Liver (tissue), 9 donors: ENCODE data around the gene RNF182. TPM values are rescaled to one million over a fixed set of nuclear protein-coding genes. Genes with fewer than 3 reads are reported as not detected.

ENCODE experiments used
- DNase-seq: peaks from one replicate; pipeline ENCODE4 v3.0.0-alpha.2; 2017; ENCODE audit warnings: low spot score
- H3K27ac ChIP-seq, 2 donors: one replicate each; pipeline ENCODE4 v1.7.0; 2013; ENCODE audit warnings: inconsistent platforms in 2 of 2, low read length in 2 of 2, control low read depth in 1 of 2, low read depth in 1 of 2, mild to moderate bottlenecking in 1 of 2
- H3K27me3 ChIP-seq, 4 donors: one replicate each; pipeline versions ENCODE4 v1.6.1 to v1.7.0; 2013; ENCODE audit warnings: low read length in 3 of 4, inconsistent platforms in 1 of 4, mild to moderate bottlenecking in 1 of 4, moderate library complexity in 1 of 4; ENCODE audit not compliant: control insufficient read depth in 4 of 4, insufficient read depth in 4 of 4
- H3K36me3 ChIP-seq, 4 donors: one replicate each; pipeline versions ENCODE4 v1.6.1 to v1.7.0; 2013; ENCODE audit warnings: low read length in 3 of 4, mild to moderate bottlenecking in 3 of 4, low read depth in 1 of 4, moderate library complexity in 1 of 4; ENCODE audit not compliant: control insufficient read depth in 4 of 4, insufficient read depth in 3 of 4
- H3K4me1 ChIP-seq, 4 donors: one replicate each; pipeline versions ENCODE4 v1.6.1 to v1.7.0; 2013; ENCODE audit warnings: low read length in 3 of 4, mild to moderate bottlenecking in 3 of 4, moderate library complexity in 1 of 4; ENCODE audit not compliant: control insufficient read depth in 4 of 4, insufficient read depth in 4 of 4
- H3K4me3 ChIP-seq, 3 donors: one replicate each; pipeline versions ENCODE4 v1.6.1 to v1.7.0; 2013; ENCODE audit warnings: low read length in 3 of 3, control low read depth in 1 of 3, low read depth in 1 of 3, mild to moderate bottlenecking in 1 of 3
- H3K9ac ChIP-seq, 2 donors: one replicate each; pipeline ENCODE4 v1.7.0; 2013; ENCODE audit warnings: low read length in 2 of 2, mild to moderate bottlenecking in 2 of 2, moderate library complexity in 2 of 2, control low read depth in 1 of 2, low read depth in 1 of 2
- H3K9me3 ChIP-seq, 4 donors: one replicate each; pipeline versions ENCODE4 v1.6.1 to v1.7.0; 2013; ENCODE audit warnings: low read length in 3 of 4; ENCODE audit not compliant: control insufficient read depth in 4 of 4
- ATF3 ChIP-seq: IDR thresholded peaks from 2 replicates; pipeline ENCODE4 v1.6.1; 2016; ENCODE audit warnings: antibody characterized with exemption
- CTCF ChIP-seq: fragments of 150-350 bp; IDR thresholded peaks from 2 replicates; pipeline ENCODE4 v1.5.1; 2017; ENCODE audit warnings: improper control_type of control experiment, low read depth, low read length; ENCODE audit not compliant: missing input control
- EGR1 ChIP-seq, 2 donors: IDR thresholded peaks; 2 replicates each; pipeline ENCODE4 v1.6.1; 2016 to 2018; ENCODE audit warnings: antibody characterized with exemption in 2 of 2, low read depth in 2 of 2
- FOXA1 ChIP-seq: IDR thresholded peaks from 2 replicates; pipeline ENCODE4 v1.6.1; 2016; ENCODE audit warnings: antibody characterized with exemption
- FOXA2 ChIP-seq: IDR thresholded peaks from 2 replicates; pipeline ENCODE4 v1.6.1; 2016; ENCODE audit warnings: antibody characterized with exemption
- GABPA ChIP-seq, 2 donors: IDR thresholded peaks in 1 of 2; conservative IDR thresholded peaks in 1 of 2; 2 replicates each; pipeline ENCODE4 v1.6.1; 2016; ENCODE audit warnings: antibody characterized with exemption in 2 of 2, mild to moderate bottlenecking in 1 of 2, moderate library complexity in 1 of 2
- HNF4A ChIP-seq, 2 donors: conservative IDR thresholded peaks; 2 replicates each; pipeline ENCODE4 v1.6.1; 2016; ENCODE audit warnings: antibody characterized with exemption in 2 of 2, mild to moderate bottlenecking in 2 of 2
- HNF4G ChIP-seq: IDR thresholded peaks from 2 replicates; pipeline ENCODE4 v1.6.1; 2016; ENCODE audit warnings: antibody characterized with exemption
- JUND ChIP-seq, 2 donors: IDR thresholded peaks; 2 replicates each; pipeline ENCODE4 v1.6.1; 2016; ENCODE audit warnings: antibody characterized with exemption in 2 of 2
- NR2F2 ChIP-seq: IDR thresholded peaks from 2 replicates; pipeline ENCODE4 v1.6.1; 2016; ENCODE audit warnings: antibody characterized with exemption
- RAD21 ChIP-seq, 2 donors: IDR thresholded peaks; 2 replicates each; pipeline ENCODE4 v1.6.1; 2016; ENCODE audit warnings: antibody characterized with exemption in 2 of 2, mild to moderate bottlenecking in 2 of 2
- REST ChIP-seq: IDR thresholded peaks from 2 replicates; pipeline ENCODE4 v1.6.1; 2016; ENCODE audit warnings: antibody characterized with exemption, mild to moderate bottlenecking
- RXRA ChIP-seq, 2 donors: IDR thresholded peaks; 2 replicates each; pipeline ENCODE4 v1.6.1; 2017 to 2018; ENCODE audit warnings: antibody characterized with exemption in 2 of 2, mild to moderate bottlenecking in 1 of 2
- SP1 ChIP-seq: IDR thresholded peaks from 2 replicates; pipeline ENCODE4 v1.6.1; 2018; ENCODE audit warnings: antibody characterized with exemption, mild to moderate bottlenecking
- TAF1 ChIP-seq: conservative IDR thresholded peaks from 2 replicates; pipeline ENCODE4 v1.6.1; 2016; ENCODE audit warnings: antibody characterized with exemption, mild to moderate bottlenecking
- YY1 ChIP-seq: IDR thresholded peaks from 2 replicates; pipeline ENCODE4 v1.6.1; 2016; ENCODE audit warnings: antibody characterized with exemption, mild to moderate bottlenecking
- ZBTB33 ChIP-seq: IDR thresholded peaks from 2 replicates; pipeline ENCODE4 v1.6.1; 2016; ENCODE audit warnings: antibody characterized with exemption
- WGBS: extraction: QIAGEN DNeasy Blood & Tissue Kit; methylation state at CpG from one replicate; pipeline ENCODE4 v1.1.7; 2013; 5-methylcytosine and 5-hydroxymethylcytosine counted together
- polyA plus RNA-seq, 2 donors: library from polyadenylated mRNA; stranded (reverse) in 1 of 2; unstranded in 1 of 2; fragments of 200-250 nt in 1 of 2; fragments of >200 nt in 1 of 2; fragmentation: Nextera tagmentation in 1 of 2; extraction: Ambion mirVana in 1 of 2; gene quantifications; one replicate each; pipeline versions ENCODE4 v1.2.1 to v1.2.3, GENCODE V29; 2013 to 2015
- total RNA-seq, 2 donors: library from RNA; depleted of rRNA; stranded (reverse); fragments of >200 nt; gene quantifications; one replicate each; pipeline ENCODE4 v1.2.3, GENCODE V29; 2014
- TF ChIP-seq, protein P1 (sequence below): IDR thresholded peaks from 2 replicates; pipeline ENCODE4 v1.6.1; 2016; ENCODE audit warnings: antibody characterized with exemption
- donor health status: healthy.
- donor health status: healthy.
- donor health status: healthy.
- donor health status: healthy.
- donor health status: healthy.

The RNF182 gene
- total and polyA plus RNA-seq, 4 donors: 1.4 TPM; not detected in 3

- TF ChIP-seq CTCF (no peak), REST (no peak), SP1 (no peak)
Observed at GRCh38 chr6:14020551-14020950, 95.8 kb downstream of the RNF182 start (continued).

- TF ChIP-seq NR2F2 (no peak), GABPA (IDR thresholded peaks at IDR 0.05 in 1 of 2, conservative IDR thresholded peaks at IDR 0.05 in 1 of 2) (no peak), FOXA2 (no peak), TAF1 (no peak), YY1 (no peak), HNF4A (conservative IDR thresholded peaks at IDR 0.05) (no peak), RAD21 (IDR thresholded peaks at IDR 0.05) (no peak), FOXA1 (no peak), RXRA (IDR thresholded peaks at IDR 0.05) (no peak), ZBTB33 (no peak), EGR1 (IDR thresholded peaks at IDR 0.05; ENCODE audit: low read depth in 2 of 2) (no peak), CTCF (no peak), REST (no peak), JUND (IDR thresholded peaks at IDR 0.05) (no peak), ATF3 (no peak), SP1 (no peak), HNF4G (no peak)
- TF ChIP-seq, protein P1, sequence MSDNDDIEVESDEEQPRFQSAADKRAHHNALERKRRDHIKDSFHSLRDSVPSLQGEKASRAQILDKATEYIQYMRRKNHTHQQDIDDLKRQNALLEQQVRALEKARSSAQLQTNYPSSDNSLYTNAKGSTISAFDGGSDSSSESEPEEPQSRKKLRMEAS: no peak
- Histone ChIP-seq H3K4me1 (no peaks in the 10 kb centered on the region), H3K36me3 (no peaks in the 10 kb centered on the region), H3K27ac (no peak overlapping the region), H3K9me3 (no peaks in the 10 kb centered on the region), H3K4me3 (no peak overlapping the region), H3K9ac (no peak overlapping the region), H3K27me3 (peaks cover 0 to 3% (median 0%) of the 10 kb centered on the region in 4 donors)
- no peak for DNase-seq
- 44% methylated on average over 4 of the region's 4 CpGs for WGBS
Observed at GRCh38 chr6:14021449-14021848, 96.7 kb downstream of the RNF182 start.
